Measurements from ENCODE around the gene MYO15A. TPM values are rescaled to one million over a fixed set of nuclear protein-coding genes. Genes with fewer than 3 reads are reported as not detected.

MYO15A gene
- total and polyA plus RNA-seq, 2 experiments from 2014 or later: 1.0 to 2.2 TPM

GRCh38 chr17:18144855-18145254 is 36.3 kb downstream of the MYO15A start (continued):
- TF ChIP-seq ZNF462 (CRISPR knock-in tag; IDR thresholded peaks at IDR 0.05): no peak
- TF ChIP-seq CTCF (conservative IDR thresholded peaks at IDR 0.05; ENCODE audit: low read depth in 2 of 2): no peak
- no peak for TF ChIP-seq POLR2AphosphoS5 (IDR thresholded peaks at IDR 0.05; ENCODE audit: low read depth)
- no peak for TF ChIP-seq EZH2 (IDR thresholded peaks at IDR 0.05; ENCODE audit: low read depth, unreplicated experiment)
- TF ChIP-seq ZNF114 (CRISPR knock-in tag; IDR thresholded peaks at IDR 0.05): no peak
- no peak for TF ChIP-seq NANOG (IDR thresholded peaks at IDR 0.05; ENCODE audit: borderline replicate concordance)

- H3K27me3 ChIP-seq (ENCODE audit: insufficient read depth): no peaks in the 10 kb centered on the region
- TF ChIP-seq EZH2 (IDR thresholded peaks at IDR 0.05; ENCODE audit: low read depth, unreplicated experiment): no peak
- TF ChIP-seq JUNB (IDR thresholded peaks at IDR 0.05; ENCODE audit: unreplicated experiment): no peak
- no peak for TF ChIP-seq CREB1 (CRISPR knock-in tag; IDR thresholded peaks at IDR 0.05; ENCODE audit: low read depth)
- no peak for TF ChIP-seq REST (IDR thresholded peaks at IDR 0.05; ENCODE audit: unreplicated experiment)
- TF ChIP-seq CTCF (conservative IDR thresholded peaks at IDR 0.05; ENCODE audit: low read depth in 2 of 2): no peak
- no peaks in the 10 kb centered on the region for H3K4me1 ChIP-seq (ENCODE audit: insufficient read depth)
- H3K9me2 ChIP-seq (ENCODE audit: insufficient read depth): no peaks in the 10 kb centered on the region
- H3F3A ChIP-seq (replicated peaks; ENCODE audit: low read depth): no peaks in the 10 kb centered on the region
- Mint-ChIP-seq H3K4me1 (peaks cover 8% of the 10 kb centered on the region), H3K27ac (no peak overlapping the region), H3K36me3 (ENCODE audit: low read depth) (no peaks in the 10 kb centered on the region), H3K4me3 (no peak overlapping the region), H3K9me3 (no peaks in the 10 kb centered on the region), H3K27me3 (ENCODE audit: insufficient read depth, low read depth, poor library complexity) (peaks cover 12% of the 10 kb centered on the region)
- no peak overlapping the region for H3K4me2 ChIP-seq
- H4K20me1 ChIP-seq (replicated peaks; ENCODE audit: insufficient read depth): no peaks in the 10 kb centered on the region
- H3K27ac ChIP-seq (ENCODE audit: low read depth): no peak overlapping the region
- no peak for ATAC-seq
- no peak overlapping the region for H3K4me3 ChIP-seq
- H3K79me2 ChIP-seq (replicated peaks; ENCODE audit: insufficient read depth): no peaks in the 10 kb centered on the region
- H2AFZ ChIP-seq: no peak overlapping the region
- no peaks in the 10 kb centered on the region for H3K36me3 ChIP-seq (ENCODE audit: insufficient read depth)
- DNase-seq (ENCODE audit: low spot score): no peak
Observed at GRCh38 chr17:18145811-18146210, 37.3 kb downstream of the MYO15A start.

All from GM23338 (cell line).